HepG2 (cell line): ENCODE measurements around the gene CPPED1. TPM values are rescaled to one million over a fixed set of nuclear protein-coding genes. Genes with fewer than 3 reads are reported as not detected.

Source experiments
- EEA1 ChIP-seq: sonication (generic); formaldehyde crosslinking; IDR thresholded peaks from 2 replicates; pipeline ENCODE4 v1.5.1; 2020; ENCODE audit warnings: mild to moderate bottlenecking, missing genetic modification reagents, borderline replicate concordance
- FIP1L1 ChIP-seq: fragments of 200-400 bp; formaldehyde crosslinking; IDR thresholded peaks from 2 replicates; pipeline ENCODE4 v1.6.1; 2018; ENCODE audit warnings: low read depth, mild to moderate bottlenecking, low read length, moderate library complexity, borderline replicate concordance; ENCODE audit not compliant: insufficient read depth
- HDAC1 ChIP-seq: sonication (generic); formaldehyde crosslinking; IDR thresholded peaks from 2 replicates; pipeline ENCODE4 v1.5.1; 2020; ENCODE audit warnings: mild to moderate bottlenecking, missing genetic modification reagents
- HNF1A ChIP-seq, 2 experiments: sonication (generic) in 1 of 2; formaldehyde crosslinking in 1 of 2; IDR thresholded peaks; 2 replicates each; pipeline versions ENCODE4 v1.4.0 to v1.6.1; 2016 to 2020; ENCODE audit warnings: borderline replicate concordance in 1 of 2, low read depth in 1 of 2, mild to moderate bottlenecking in 1 of 2, missing genetic modification reagents in 1 of 2
- HNF4G ChIP-seq, 2 experiments: sonication (generic) in 1 of 2; formaldehyde crosslinking in 1 of 2; IDR thresholded peaks; 2 replicates each; pipeline versions ENCODE4 v1.4.0 to v1.6.1; 2011 to 2020; ENCODE audit warnings: borderline replicate concordance in 2 of 2, low read depth in 2 of 2, mild to moderate bottlenecking in 2 of 2, low read length in 1 of 2, missing genetic modification reagents in 1 of 2, moderate library complexity in 1 of 2
- LBX2 ChIP-seq: sonication (generic); formaldehyde crosslinking; IDR thresholded peaks from 2 replicates; pipeline ENCODE4 v1.5.0; 2020; ENCODE audit warnings: missing genetic modification reagents, mild to moderate bottlenecking, borderline replicate concordance
- RERE ChIP-seq: IDR thresholded peaks from 2 replicates; pipeline ENCODE4 v1.6.1; 2016; ENCODE audit warnings: low read depth, missing genetic modification reagents, missing compliant biosample characterization
- SIX4 ChIP-seq: sonication (generic); formaldehyde crosslinking; IDR thresholded peaks from 2 replicates; pipeline ENCODE4 v1.4.0; 2020; ENCODE audit warnings: missing genetic modification reagents
- SRSF1 ChIP-seq: fragments of 200-400 bp; formaldehyde crosslinking; optimal IDR thresholded peaks from 2 replicates; pipeline ENCODE3; 2017; ENCODE audit warnings: mild to moderate bottlenecking, low read depth, low read length, moderate library complexity
- SRY ChIP-seq: sonication (generic); formaldehyde crosslinking; IDR thresholded peaks from 2 replicates; pipeline ENCODE4 v1.8.0; 2022; ENCODE audit warnings: mild to moderate bottlenecking, missing genetic modification reagents
- ZFP37 ChIP-seq: sonication (generic); formaldehyde crosslinking; IDR thresholded peaks from 2 replicates; pipeline ENCODE4 v1.4.0; 2020; ENCODE audit warnings: missing genetic modification reagents, borderline replicate concordance
- ZIK1 ChIP-seq: sonication (generic); formaldehyde crosslinking; IDR thresholded peaks from 2 replicates; pipeline ENCODE4 v1.5.0; 2020; ENCODE audit warnings: mild to moderate bottlenecking, low read depth, missing genetic modification reagents, borderline replicate concordance
- ZNF331 ChIP-seq: sonication (generic); formaldehyde crosslinking; IDR thresholded peaks from 2 replicates; pipeline ENCODE4 v1.4.0; 2020; ENCODE audit warnings: missing genetic modification reagents
- ZNF556 ChIP-seq: sonication (generic); formaldehyde crosslinking; IDR thresholded peaks from 2 replicates; pipeline ENCODE4 v1.4.0; 2020; ENCODE audit warnings: mild to moderate bottlenecking, missing genetic modification reagents, borderline replicate concordance
- ZNF891 ChIP-seq: sonication (generic); formaldehyde crosslinking; IDR thresholded peaks from 2 replicates; pipeline ENCODE4 v1.5.0; 2020; ENCODE audit warnings: mild to moderate bottlenecking, missing genetic modification reagents
- polyA plus RNA-seq, 8 experiments: library from polyadenylated mRNA; depleted of rRNA in 3 of 8; stranded (reverse) in 7 of 8; unstranded in 1 of 8; fragments of >200 nt; fragmentation: Illumina TruSeq in 4 of 8; extraction: Trizol in 4 of 8; gene quantifications; 2 replicates each; pipeline versions ENCODE4 v1.2.1 to v1.2.3, GENCODE V29; 2011 to 2016; ENCODE audit warnings: low read depth in 4 of 8, missing spikeins in 1 of 8, mixed read lengths in 1 of 8; ENCODE audit not compliant: insufficient read depth in 1 of 8
- total RNA-seq, 5 experiments: library from RNA; depleted of rRNA; stranded (reverse); fragments of >200 nt; fragmentation: Illumina TruSeq; extraction: Trizol; gene quantifications; 2 replicates each; pipeline ENCODE4 v1.2.3, GENCODE V29; 2016; ENCODE audit warnings: low read depth in 1 of 5

The CPPED1 gene
- total and polyA plus RNA-seq, 2 of the 13 experiments (the other 11 are each of a cell fraction or from before 2014, with no cell fraction given): 66.6 to 71.3 TPM

GRCh38 chr16:12661656-12662172 is 142.0 kb downstream of the CPPED1 start (continued):
- TF ChIP-seq LBX2: peak; percentile 92; the same call in 1 of the 2 replicates
- TF ChIP-seq SIX4: peak; percentile 87
- 0 out of 2 replicates have a peak, but pooled peaks have one; percentile 65 for TF ChIP-seq ZNF556 (CRISPR knock-in tag)
- TF ChIP-seq HNF4G (IDR thresholded peaks at IDR 0.05; ENCODE audit: borderline replicate concordance, low read depth, low read length): no peak; the same call in 1 of the 2 replicates
- TF ChIP-seq HNF4G (CRISPR knock-in tag; IDR thresholded peaks at IDR 0.05; ENCODE audit: borderline replicate concordance, low read depth): peak; percentile 43; the same call in 1 of the 2 replicates
- TF ChIP-seq SRY (CRISPR knock-in tag): peak; percentile 98; the same call in 1 of the 2 replicates
- peak; percentile 56; the same call in 1 of the 2 replicates for TF ChIP-seq HDAC1
- TF ChIP-seq ZNF331 (CRISPR knock-in tag): peak; percentile 98
- TF ChIP-seq HNF1A (IDR thresholded peaks at IDR 0.05; ENCODE audit: low read depth): no peak
- TF ChIP-seq HNF1A (CRISPR knock-in tag; IDR thresholded peaks at IDR 0.05; ENCODE audit: borderline replicate concordance): no peak
- TF ChIP-seq ZIK1 (CRISPR knock-in tag): peak; percentile 97; the same call in 1 of the 2 replicates
- TF ChIP-seq ZNF891 (CRISPR knock-in tag): peak; percentile 81
- no peak for TF ChIP-seq SRSF1
- peak; percentile 96; the same call in 1 of the 2 replicates for TF ChIP-seq EEA1
- TF ChIP-seq RERE: 0 out of 2 replicates have a peak, but pooled peaks have one; percentile 36
- peak; percentile 99 for TF ChIP-seq ZFP37 (CRISPR knock-in tag)
- no peak for TF ChIP-seq FIP1L1
